Esophagus muscularis mucosa (tissue), 3 donors: ENCODE measurements around the gene CINP.

ENCODE experiments used
- POLR2A ChIP-seq: fragments of 450-650 bp; IDR thresholded peaks from one replicate; pipeline ENCODE4 v1.6.1; 2017; ENCODE audit warnings: antibody characterized with exemption, moderate library complexity, mild to moderate bottlenecking, low read depth
- TF ChIP-seq, protein P1 (sequence below), 3 experiments: fragments of 200-600 bp in 2 of 3; fragments of 450-650 bp in 1 of 3; sonication (generic) in 2 of 3; IDR thresholded peaks; one replicate each; pipeline ENCODE4 v1.5.1; 2017 to 2019; ENCODE audit warnings: antibody characterized with exemption in 3 of 3, mild to moderate bottlenecking in 2 of 3, moderate library complexity in 1 of 3

DNA sequence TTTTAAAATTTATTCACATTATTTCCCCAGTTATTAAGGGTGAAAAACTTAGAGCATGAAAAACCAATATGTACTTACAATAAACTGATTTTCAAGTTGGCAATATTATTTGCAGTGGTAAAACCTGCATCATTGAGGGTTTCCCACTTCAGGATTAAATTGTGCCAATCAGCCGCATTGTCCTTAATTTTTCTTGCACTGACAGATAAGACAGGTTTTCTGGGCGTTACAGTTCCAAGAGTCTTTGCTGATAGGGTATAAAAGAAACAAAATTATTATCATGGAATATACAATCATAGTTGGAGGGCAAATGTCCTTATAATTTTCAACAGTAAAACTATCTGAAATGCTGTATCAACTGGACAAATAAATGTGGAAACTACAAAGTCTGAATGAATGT is 3.3 kb downstream of the CINP start:
- no peak for TF ChIP-seq POLR2A
- TF ChIP-seq, protein P1, sequence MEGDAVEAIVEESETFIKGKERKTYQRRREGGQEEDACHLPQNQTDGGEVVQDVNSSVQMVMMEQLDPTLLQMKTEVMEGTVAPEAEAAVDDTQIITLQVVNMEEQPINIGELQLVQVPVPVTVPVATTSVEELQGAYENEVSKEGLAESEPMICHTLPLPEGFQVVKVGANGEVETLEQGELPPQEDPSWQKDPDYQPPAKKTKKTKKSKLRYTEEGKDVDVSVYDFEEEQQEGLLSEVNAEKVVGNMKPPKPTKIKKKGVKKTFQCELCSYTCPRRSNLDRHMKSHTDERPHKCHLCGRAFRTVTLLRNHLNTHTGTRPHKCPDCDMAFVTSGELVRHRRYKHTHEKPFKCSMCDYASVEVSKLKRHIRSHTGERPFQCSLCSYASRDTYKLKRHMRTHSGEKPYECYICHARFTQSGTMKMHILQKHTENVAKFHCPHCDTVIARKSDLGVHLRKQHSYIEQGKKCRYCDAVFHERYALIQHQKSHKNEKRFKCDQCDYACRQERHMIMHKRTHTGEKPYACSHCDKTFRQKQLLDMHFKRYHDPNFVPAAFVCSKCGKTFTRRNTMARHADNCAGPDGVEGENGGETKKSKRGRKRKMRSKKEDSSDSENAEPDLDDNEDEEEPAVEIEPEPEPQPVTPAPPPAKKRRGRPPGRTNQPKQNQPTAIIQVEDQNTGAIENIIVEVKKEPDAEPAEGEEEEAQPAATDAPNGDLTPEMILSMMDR (IDR thresholded peaks at IDR 0.05) = no peak
